ENCODE results near the gene CCT5.

DNA sequence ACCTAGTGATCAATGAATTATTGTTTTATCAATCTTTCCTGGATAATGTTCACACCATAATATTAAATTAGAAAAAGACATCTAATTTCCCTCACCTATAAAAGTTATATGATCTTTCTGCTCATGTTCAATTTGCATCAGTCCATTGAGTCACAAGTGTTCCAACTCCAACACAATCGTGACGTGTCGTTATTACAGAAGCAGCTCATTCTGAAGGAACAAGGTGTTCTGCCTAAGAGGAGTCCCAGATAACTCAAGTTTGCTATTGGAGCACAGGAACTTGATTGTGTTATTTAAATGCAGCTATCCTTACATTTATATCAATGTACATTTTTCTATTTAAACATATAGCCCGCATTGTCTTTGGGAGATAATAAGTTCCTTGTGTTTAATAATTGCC lies 31.0 kb upstream of the CCT5 start:
- TF ChIP-seq, protein P1, sequence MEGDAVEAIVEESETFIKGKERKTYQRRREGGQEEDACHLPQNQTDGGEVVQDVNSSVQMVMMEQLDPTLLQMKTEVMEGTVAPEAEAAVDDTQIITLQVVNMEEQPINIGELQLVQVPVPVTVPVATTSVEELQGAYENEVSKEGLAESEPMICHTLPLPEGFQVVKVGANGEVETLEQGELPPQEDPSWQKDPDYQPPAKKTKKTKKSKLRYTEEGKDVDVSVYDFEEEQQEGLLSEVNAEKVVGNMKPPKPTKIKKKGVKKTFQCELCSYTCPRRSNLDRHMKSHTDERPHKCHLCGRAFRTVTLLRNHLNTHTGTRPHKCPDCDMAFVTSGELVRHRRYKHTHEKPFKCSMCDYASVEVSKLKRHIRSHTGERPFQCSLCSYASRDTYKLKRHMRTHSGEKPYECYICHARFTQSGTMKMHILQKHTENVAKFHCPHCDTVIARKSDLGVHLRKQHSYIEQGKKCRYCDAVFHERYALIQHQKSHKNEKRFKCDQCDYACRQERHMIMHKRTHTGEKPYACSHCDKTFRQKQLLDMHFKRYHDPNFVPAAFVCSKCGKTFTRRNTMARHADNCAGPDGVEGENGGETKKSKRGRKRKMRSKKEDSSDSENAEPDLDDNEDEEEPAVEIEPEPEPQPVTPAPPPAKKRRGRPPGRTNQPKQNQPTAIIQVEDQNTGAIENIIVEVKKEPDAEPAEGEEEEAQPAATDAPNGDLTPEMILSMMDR (IDR thresholded peaks at IDR 0.05), result no peak
- TF ChIP-seq, protein P2, sequence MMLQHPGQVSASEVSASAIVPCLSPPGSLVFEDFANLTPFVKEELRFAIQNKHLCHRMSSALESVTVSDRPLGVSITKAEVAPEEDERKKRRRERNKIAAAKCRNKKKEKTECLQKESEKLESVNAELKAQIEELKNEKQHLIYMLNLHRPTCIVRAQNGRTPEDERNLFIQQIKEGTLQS (CRISPR knock-in tag; conservative IDR thresholded peaks at IDR 0.05), result no peak
- TF ChIP-seq ZNF263 (CRISPR knock-in tag; IDR thresholded peaks at IDR 0.05; ENCODE audit: low read depth) (no peak), JUN (CRISPR knock-in tag; IDR thresholded peaks at IDR 0.05) (no peak), FOXJ3 (CRISPR knock-in tag; IDR thresholded peaks at IDR 0.05; ENCODE audit: borderline replicate concordance) (no peak), SMAD3 (CRISPR knock-in tag; IDR thresholded peaks at IDR 0.05; ENCODE audit: borderline replicate concordance) (no peak)
- TF ChIP-seq, protein P3, sequence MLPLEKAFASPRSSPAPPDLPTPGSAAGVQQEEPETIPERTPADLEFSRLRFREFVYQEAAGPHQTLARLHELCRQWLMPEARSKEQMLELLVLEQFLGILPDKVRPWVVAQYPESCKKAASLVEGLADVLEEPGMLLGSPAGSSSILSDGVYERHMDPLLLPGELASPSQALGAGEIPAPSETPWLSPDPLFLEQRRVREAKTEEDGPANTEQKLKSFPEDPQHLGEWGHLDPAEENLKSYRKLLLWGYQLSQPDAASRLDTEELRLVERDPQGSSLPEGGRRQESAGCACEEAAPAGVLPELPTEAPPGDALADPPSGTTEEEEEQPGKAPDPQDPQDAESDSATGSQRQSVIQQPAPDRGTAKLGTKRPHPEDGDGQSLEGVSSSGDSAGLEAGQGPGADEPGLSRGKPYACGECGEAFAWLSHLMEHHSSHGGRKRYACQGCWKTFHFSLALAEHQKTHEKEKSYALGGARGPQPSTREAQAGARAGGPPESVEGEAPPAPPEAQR (CRISPR knock-in tag; IDR thresholded peaks at IDR 0.05), result no peak

Data from WTC11 (cell line).